IPS DF 6.9 (cell line): ENCODE results near the gene AFDN.

ENCODE experiments used
- DNase-seq: peaks from one replicate; pipeline ENCODE4 v3.0.0-alpha.2; 2013; ENCODE audit warnings: low read depth, low spot score
- H3K27ac ChIP-seq: one replicate; pipeline ENCODE4 v1.5.1; 2013; ENCODE audit warnings: low read length, control low read depth
- H3K27me3 ChIP-seq: 2 replicates; pipeline ENCODE4 v1.6.1; 2013; ENCODE audit warnings: mild to moderate bottlenecking, low read length; ENCODE audit not compliant: control insufficient read depth, insufficient read depth
- H3K36me3 ChIP-seq: 2 replicates; pipeline ENCODE4 v1.6.1; 2013; ENCODE audit warnings: low read length; ENCODE audit not compliant: control insufficient read depth, insufficient read depth
- H3K4me1 ChIP-seq: 2 replicates; pipeline ENCODE4 v1.6.1; 2013; ENCODE audit warnings: low read length; ENCODE audit not compliant: control insufficient read depth, insufficient read depth
- H3K4me3 ChIP-seq: 2 replicates; pipeline ENCODE4 v1.5.1; 2013; ENCODE audit warnings: mild to moderate bottlenecking, low read length
- H3K9me3 ChIP-seq: 2 replicates; pipeline ENCODE4 v1.6.1; 2013; ENCODE audit warnings: low read length, inconsistent platforms; ENCODE audit not compliant: control insufficient read depth, insufficient read depth
- WGBS: extraction: QIAGEN DNeasy Blood & Tissue Kit; methylation state at CpG from one replicate; pipeline ENCODE4 v1.1.7; 2013; ENCODE audit warnings: mixed read lengths, missing lambda C conversion rate; ENCODE audit not compliant: insufficient read length, insufficient coverage; 5-methylcytosine and 5-hydroxymethylcytosine counted together

Gene AFDN

GRCh38 chr6:167855825-167856425 lies 29.2 kb downstream of the AFDN start:
- Histone ChIP-seq H3K27ac (no peak overlapping the region), H3K9me3 (no peaks in the 10 kb centered on the region), H3K4me1 (peaks cover 4% of the 10 kb centered on the region; the same call in 1 of the 2 replicates), H3K4me3 (no peak overlapping the region), H3K27me3 (no peaks in the 10 kb centered on the region), H3K36me3 (no peaks in the 10 kb centered on the region)
- no CpG with 5 or more reads among the region's 6 CpGs for WGBS
- no peak for DNase-seq

DNA sequence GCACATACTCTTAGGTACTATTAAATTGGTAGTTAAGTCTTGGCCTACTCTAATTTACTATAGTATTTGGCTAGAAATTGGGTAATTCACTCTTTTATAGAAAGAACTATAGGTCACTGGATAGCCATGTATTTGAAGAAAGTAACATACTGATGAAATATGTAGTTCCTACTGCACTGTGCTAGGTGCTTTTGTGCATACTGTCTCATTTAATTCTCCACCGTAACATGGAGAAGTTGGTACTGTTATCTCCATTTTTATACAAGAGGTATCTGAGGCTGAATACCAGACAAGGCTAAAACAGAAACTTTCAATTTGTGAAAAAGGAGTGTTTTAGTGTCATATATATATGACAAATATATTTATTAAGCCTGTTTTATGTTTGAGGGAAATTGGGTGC lies 29.8 kb downstream of the AFDN start:
- H3K27ac ChIP-seq: no peak overlapping the region
- H3K9me3 ChIP-seq: no peaks in the 10 kb centered on the region
- no peak overlapping the region for H3K4me3 ChIP-seq
- H3K4me1 ChIP-seq: peaks cover 4% of the 10 kb centered on the region; the same call in 1 of the 2 replicates
- no peak for DNase-seq
- H3K36me3 ChIP-seq: no peaks in the 10 kb centered on the region
- no CpG with 5 or more reads among the region's 1 CpG for WGBS
- no peaks in the 10 kb centered on the region for H3K27me3 ChIP-seq

DNA sequence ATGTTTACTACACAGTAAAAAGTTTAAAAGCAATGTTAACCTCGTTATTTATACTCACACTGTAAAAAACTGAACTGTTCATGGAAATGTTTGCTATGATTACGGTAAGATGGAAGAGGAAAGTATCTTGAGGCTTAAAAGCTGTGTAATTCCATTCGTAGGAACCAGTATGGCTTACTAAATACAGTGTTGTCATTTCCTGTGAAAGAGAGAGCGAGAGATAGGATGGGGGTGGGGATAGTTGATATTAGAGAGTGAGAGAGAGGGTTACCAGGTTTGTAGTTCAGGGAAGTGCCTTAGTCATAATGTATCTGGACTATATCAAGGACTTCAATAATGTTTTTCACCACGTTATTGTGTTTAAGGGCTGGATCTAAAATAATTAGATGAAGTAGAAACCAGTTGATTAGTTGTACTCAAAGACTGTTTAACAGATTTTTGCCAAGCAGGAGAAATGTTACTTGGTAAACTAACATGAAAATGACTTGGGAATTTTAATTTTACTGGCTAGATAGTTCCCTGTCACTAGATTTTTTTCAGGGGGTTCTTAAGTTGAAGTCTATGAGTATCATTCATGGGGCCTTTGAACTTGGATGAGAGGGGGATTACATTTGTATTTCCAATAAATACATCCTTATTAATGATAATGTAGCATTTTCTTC lies 30.4 kb downstream of the AFDN start:
- no peak for DNase-seq
- Histone ChIP-seq H3K27me3 (no peaks in the 10 kb centered on the region), H3K4me1 (peaks cover 4% of the 10 kb centered on the region; the same call in 1 of the 2 replicates), H3K36me3 (no peaks in the 10 kb centered on the region), H3K4me3 (no peak overlapping the region), H3K9me3 (no peaks in the 10 kb centered on the region), H3K27ac (no peak overlapping the region)
- WGBS: 100% methylated on average over 1 of the region's 5 CpGs

DNA sequence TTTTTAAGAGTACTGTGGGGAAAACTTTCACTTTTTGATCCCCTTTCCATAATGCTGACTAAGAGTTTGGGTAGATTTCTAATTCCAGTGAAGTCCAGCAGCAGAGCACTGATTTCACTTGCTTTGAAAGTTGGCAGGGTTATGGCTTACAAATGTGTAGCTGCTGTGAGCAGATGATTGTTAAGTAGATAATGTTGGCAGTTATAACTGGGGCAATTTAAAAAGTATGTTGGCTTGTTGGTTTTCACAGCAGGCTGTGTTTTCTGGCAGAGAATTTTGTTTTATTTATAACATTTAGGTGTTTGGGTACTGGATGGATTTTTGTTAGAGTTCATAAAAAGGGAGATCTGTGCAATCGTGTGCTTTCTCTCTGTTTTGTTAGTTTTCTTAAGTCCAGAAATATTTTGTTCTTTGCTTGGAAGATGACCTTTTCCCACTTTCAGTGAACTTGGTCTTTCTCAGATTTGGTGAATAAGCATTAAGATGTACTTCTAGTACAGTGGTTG lies 31.4 kb downstream of the AFDN start:
- H3K27ac ChIP-seq: no peak overlapping the region
- H3K4me1 ChIP-seq: peaks cover 4% of the 10 kb centered on the region; the same call in 1 of the 2 replicates
- H3K9me3 ChIP-seq: no peaks in the 10 kb centered on the region
- H3K36me3 ChIP-seq: no peaks in the 10 kb centered on the region
- H3K4me3 ChIP-seq: no peak overlapping the region
- WGBS: no CpG with 5 or more reads among the region's 1 CpG
- no peaks in the 10 kb centered on the region for H3K27me3 ChIP-seq
- no peak for DNase-seq

DNA sequence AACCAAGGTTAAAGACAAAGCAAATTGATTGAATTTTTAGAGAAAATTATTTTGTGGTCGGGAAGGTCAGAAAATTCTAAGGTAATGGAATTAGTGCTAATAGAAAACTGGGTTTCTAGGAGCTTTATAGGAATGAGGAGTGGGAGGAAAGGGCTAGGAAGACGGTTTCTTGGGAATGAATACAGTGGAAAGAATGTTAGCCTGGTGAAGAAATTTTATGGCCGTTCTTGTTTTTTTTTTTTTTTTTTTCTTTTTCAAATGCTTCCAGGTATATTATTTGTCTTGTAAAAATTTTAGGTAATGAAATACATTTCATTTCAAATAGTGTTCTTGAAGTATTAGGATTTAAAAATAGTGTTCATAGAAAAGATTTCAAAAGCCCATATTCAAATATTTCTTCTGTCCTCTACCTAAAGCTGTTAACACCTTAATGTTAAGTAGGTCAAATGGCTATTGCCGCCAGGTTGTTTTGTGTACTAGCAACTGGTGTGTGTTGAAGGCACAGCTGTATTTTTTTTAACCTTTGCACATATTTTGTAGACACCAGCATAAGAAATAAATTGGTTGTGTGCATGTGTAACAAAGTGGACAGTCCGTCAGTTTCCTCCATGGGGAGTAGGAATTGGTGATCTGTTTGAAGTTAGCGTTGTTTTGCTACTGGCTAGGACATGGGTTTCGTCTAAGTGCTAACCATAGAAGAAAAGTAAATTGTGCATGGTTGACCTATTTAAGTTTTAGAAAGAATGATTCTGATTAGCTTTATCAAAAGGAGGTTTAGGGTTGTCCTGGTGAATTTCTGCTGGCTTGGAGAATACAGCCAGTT lies 32.3 kb downstream of the AFDN start:
- Histone ChIP-seq H3K36me3 (no peaks in the 10 kb centered on the region), H3K27ac (no peak overlapping the region), H3K27me3 (no peaks in the 10 kb centered on the region), H3K4me3 (no peak overlapping the region), H3K9me3 (no peaks in the 10 kb centered on the region), H3K4me1 (peaks cover 4% of the 10 kb centered on the region; the same call in 1 of the 2 replicates)
- no peak for DNase-seq
- 100% methylated on average over 1 of the region's 7 CpGs for WGBS

DNA sequence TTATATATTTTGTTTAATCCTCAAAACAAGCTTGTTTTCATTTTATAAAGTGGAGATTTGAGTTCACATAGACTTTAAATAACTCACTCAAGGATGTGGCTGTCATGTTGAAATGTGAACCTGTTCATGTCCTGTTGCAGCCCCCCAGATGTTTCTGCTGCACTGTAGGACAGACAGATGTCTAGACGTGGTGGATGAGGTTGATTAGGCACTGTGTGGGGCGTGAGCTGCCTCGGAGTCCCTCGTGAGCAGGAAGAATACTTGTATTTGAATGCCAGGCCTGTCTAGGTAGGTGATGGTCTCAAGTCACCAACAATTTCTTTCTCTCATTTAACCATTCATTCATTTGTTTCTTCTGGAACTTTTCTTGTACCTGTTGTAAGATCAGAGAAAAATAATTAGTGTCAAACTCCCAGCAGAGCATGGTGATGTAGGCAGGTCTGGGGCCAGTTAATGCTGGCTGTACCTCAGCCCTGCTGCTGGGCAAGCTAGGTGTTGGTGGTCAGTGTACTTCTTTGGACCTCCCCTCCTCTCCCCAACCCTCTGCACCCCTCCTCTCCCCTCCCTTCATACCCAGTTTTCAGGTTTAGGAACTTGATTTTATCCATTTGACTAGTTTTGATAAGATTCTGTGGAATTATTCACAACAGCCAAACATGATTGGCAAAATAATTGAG lies 34.0 kb downstream of the AFDN start:
- DNase-seq: no peak
- Histone ChIP-seq H3K27me3 (no peaks in the 10 kb centered on the region), H3K27ac (no peak overlapping the region), H3K4me3 (no peak overlapping the region), H3K9me3 (no peaks in the 10 kb centered on the region), H3K4me1 (peaks cover 4% of the 10 kb centered on the region; the same call in 1 of the 2 replicates), H3K36me3 (no peaks in the 10 kb centered on the region)
- no CpG with 5 or more reads among the region's 4 CpGs for WGBS

DNA sequence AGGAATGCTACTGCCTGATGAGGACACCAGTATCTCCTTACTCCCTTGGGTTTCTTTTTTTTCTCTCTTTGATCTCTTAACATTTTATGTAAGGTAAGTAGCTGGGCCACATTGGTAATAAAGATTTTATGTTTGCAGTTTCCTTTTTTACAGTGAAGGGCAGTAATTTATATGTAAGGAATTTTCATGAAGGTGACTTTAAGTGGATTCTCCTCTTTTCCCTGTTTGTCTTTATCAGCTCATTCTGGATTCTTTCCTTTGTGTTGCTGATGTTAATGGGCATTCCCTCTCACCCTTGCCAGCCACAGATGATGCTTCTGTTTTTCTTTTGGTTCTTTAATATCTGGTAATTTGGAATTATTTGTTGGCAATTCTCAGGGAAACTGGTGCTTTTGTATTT lies 34.7 kb downstream of the AFDN start:
- Histone ChIP-seq H3K9me3 (no peaks in the 10 kb centered on the region), H3K4me1 (peaks cover 4% of the 10 kb centered on the region; the same call in 1 of the 2 replicates), H3K36me3 (no peaks in the 10 kb centered on the region), H3K27me3 (no peaks in the 10 kb centered on the region), H3K4me3 (no peak overlapping the region), H3K27ac (no peak overlapping the region)
- DNase-seq: no peak

- Histone ChIP-seq H3K27me3 (no peaks in the 10 kb centered on the region), H3K4me1 (peaks cover 6% of the 10 kb centered on the region; the same call in 1 of the 2 replicates), H3K27ac (no peak overlapping the region), H3K4me3 (no peak overlapping the region), H3K36me3 (peaks cover 3% of the 10 kb centered on the region; the same call in 1 of the 2 replicates), H3K9me3 (no peaks in the 10 kb centered on the region)
- no peak for DNase-seq
- WGBS: no CpG with 5 or more reads among the region's 4 CpGs
These were observed 37.2 kb downstream of the AFDN start for GRCh38 chr6:167863897-167864296.

DNA sequence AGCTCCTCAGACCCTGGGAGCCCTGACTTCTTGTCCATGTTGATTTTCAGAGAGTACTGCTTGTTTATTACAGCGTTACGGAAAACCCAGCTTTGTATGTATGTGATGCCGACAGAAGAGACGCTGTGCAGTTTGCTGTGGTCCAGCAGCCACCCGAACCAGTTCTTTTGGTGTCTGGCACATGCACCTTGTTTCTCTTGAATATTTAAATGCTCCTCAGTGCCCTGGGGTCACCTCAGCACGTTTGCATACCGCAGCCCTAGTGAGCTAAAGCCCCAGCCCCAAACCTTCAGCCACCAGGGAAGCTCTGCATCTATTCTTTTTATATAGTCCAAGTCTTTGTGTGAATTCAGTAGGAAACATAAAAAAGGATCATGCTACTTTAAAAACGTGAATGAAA lies 39.9 kb downstream of the AFDN start:
- Histone ChIP-seq H3K9me3 (no peaks in the 10 kb centered on the region), H3K27ac (no peak overlapping the region), H3K4me3 (no peak overlapping the region), H3K27me3 (no peaks in the 10 kb centered on the region), H3K36me3 (peaks cover 4% of the 10 kb centered on the region; the same call in 1 of the 2 replicates), H3K4me1 (peaks cover 2% of the 10 kb centered on the region; the same call in 1 of the 2 replicates)
- DNase-seq: no peak
- no CpG with 5 or more reads among the region's 8 CpGs for WGBS

GRCh38 chr6:167870321-167870720 lies 43.6 kb downstream of the AFDN start:
- peaks cover 2% of the 10 kb centered on the region; the same call in 1 of the 2 replicates for H3K4me1 ChIP-seq
- DNase-seq: no peak
- H3K27ac ChIP-seq: no peak overlapping the region
- no peaks in the 10 kb centered on the region for H3K9me3 ChIP-seq
- H3K4me3 ChIP-seq: no peak overlapping the region
- H3K36me3 ChIP-seq: peaks cover 6% of the 10 kb centered on the region; the same call in 1 of the 2 replicates
- no CpG with 5 or more reads among the region's 3 CpGs for WGBS
- H3K27me3 ChIP-seq: no peaks in the 10 kb centered on the region
